Measurements from ENCODE around the gene PTPN14.
A peak's percentile ranks its signal among the peaks of the same experiment; 100 is the strongest.

PTPN14 gene

DNA sequence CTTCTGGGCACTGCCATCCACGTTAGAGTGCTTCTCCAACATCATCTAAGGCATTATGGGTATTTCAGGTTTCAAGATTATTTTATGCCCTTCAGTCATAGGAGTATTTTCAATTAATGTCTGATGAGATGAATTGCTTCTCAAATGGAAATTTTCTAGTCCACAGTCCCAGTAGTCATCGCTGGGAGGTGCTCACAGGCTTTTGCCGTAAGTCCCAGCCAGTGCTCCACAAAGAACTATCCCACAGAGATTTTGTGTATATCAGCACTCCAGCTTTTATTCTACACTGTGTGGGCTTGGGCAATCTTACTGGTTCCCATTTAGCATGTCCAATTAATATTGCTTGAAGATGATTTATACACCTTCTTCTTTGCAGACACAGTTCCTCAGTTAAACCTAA lies 209.5 kb downstream of the PTPN14 start:
- no peak for ATAC-seq
- no peak for TF ChIP-seq PPARA (CRISPR knock-in tag; IDR thresholded peaks at IDR 0.05; ENCODE audit: borderline replicate concordance)
- TF ChIP-seq, protein P1, sequence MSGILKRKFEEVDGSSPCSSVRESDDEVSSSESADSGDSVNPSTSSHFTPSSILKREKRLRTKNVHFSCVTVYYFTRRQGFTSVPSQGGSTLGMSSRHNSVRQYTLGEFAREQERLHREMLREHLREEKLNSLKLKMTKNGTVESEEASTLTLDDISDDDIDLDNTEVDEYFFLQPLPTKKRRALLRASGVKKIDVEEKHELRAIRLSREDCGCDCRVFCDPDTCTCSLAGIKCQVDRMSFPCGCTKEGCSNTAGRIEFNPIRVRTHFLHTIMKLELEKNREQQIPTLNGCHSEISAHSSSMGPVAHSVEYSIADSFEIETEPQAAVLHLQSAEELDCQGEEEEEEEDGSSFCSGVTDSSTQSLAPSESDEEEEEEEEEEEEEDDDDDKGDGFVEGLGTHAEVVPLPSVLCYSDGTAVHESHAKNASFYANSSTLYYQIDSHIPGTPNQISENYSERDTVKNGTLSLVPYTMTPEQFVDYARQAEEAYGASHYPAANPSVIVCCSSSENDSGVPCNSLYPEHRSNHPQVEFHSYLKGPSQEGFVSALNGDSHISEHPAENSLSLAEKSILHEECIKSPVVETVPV (CRISPR knock-in tag; IDR thresholded peaks at IDR 0.05): no peak
- TF ChIP-seq ZNF565 (CRISPR knock-in tag; conservative IDR thresholded peaks at IDR 0.05; ENCODE audit: low read depth): no peak
- TF ChIP-seq ZNF8 (CRISPR knock-in tag; IDR thresholded peaks at IDR 0.05): no peak
- no peak for TF ChIP-seq BACH2 (CRISPR knock-in tag; IDR thresholded peaks at IDR 0.05; ENCODE audit: borderline replicate concordance)
- no peak for TF ChIP-seq ARNTL (CRISPR knock-in tag; IDR thresholded peaks at IDR 0.05; ENCODE audit: borderline replicate concordance, low read depth)
- no peak for TF ChIP-seq OSR1 (CRISPR knock-in tag; IDR thresholded peaks at IDR 0.05)
- TF ChIP-seq ZNF70 (CRISPR knock-in tag; IDR thresholded peaks at IDR 0.05): no peak
- TF ChIP-seq SNAI2 (CRISPR knock-in tag; IDR thresholded peaks at IDR 0.05): no peak
- TF ChIP-seq ISL1 (CRISPR knock-in tag; IDR thresholded peaks at IDR 0.05): no peak
- TF ChIP-seq ZC3H10 (CRISPR knock-in tag; IDR thresholded peaks at IDR 0.05): no peak
- no peak for TF ChIP-seq ZFP3 (CRISPR knock-in tag; IDR thresholded peaks at IDR 0.05)
- no peak for TF ChIP-seq CSDC2 (CRISPR knock-in tag; IDR thresholded peaks at IDR 0.05)
- TF ChIP-seq GLIS3 (CRISPR knock-in tag; IDR thresholded peaks at IDR 0.05): no peak
- TF ChIP-seq TCF4 (CRISPR knock-in tag; IDR thresholded peaks at IDR 0.05; ENCODE audit: borderline replicate concordance): no peak

DNA sequence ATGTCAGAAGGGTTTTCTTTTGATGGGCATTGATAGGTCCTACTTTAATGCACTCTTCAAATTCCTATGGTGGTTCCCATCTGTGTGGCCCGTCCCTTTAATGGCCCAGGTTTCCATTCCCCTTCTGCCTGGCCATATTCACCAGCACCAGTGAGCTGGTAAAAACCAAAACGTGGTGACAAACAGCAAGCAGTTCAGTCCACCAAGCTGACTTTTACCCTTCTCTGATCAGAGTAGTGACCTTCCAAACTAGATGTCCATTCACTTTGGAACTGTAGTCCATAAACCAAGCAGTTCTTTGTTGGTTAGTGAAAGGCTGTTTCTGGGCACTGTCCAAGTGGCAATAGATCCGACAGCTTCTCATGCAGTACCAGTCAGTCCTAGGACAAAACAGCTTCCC lies 209.9 kb downstream of the PTPN14 start:
- ATAC-seq: no peak
- TF ChIP-seq GLIS3 (CRISPR knock-in tag; IDR thresholded peaks at IDR 0.05) (no peak), RARB (CRISPR knock-in tag; IDR thresholded peaks at IDR 0.05) (no peak), ZNF70 (CRISPR knock-in tag; IDR thresholded peaks at IDR 0.05) (no peak), PPARA (CRISPR knock-in tag; IDR thresholded peaks at IDR 0.05; ENCODE audit: borderline replicate concordance) (no peak), TOX (CRISPR knock-in tag; IDR thresholded peaks at IDR 0.05; ENCODE audit: borderline replicate concordance) (no peak), ESRRG (CRISPR knock-in tag; IDR thresholded peaks at IDR 0.05) (no peak), ZFP3 (CRISPR knock-in tag; IDR thresholded peaks at IDR 0.05) (no peak)
- TF ChIP-seq, protein P2, sequence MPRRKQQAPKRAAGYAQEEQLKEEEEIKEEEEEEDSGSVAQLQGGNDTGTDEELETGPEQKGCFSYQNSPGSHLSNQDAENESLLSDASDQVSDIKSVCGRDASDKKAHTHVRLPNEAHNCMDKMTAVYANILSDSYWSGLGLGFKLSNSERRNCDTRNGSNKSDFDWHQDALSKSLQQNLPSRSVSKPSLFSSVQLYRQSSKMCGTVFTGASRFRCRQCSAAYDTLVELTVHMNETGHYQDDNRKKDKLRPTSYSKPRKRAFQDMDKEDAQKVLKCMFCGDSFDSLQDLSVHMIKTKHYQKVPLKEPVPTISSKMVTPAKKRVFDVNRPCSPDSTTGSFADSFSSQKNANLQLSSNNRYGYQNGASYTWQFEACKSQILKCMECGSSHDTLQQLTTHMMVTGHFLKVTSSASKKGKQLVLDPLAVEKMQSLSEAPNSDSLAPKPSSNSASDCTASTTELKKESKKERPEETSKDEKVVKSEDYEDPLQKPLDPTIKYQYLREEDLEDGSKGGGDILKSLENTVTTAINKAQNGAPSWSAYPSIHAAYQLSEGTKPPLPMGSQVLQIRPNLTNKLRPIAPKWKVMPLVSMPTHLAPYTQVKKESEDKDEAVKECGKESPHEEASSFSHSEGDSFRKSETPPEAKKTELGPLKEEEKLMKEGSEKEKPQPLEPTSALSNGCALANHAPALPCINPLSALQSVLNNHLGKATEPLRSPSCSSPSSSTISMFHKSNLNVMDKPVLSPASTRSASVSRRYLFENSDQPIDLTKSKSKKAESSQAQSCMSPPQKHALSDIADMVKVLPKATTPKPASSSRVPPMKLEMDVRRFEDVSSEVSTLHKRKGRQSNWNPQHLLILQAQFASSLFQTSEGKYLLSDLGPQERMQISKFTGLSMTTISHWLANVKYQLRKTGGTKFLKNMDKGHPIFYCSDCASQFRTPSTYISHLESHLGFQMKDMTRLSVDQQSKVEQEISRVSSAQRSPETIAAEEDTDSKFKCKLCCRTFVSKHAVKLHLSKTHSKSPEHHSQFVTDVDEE (CRISPR knock-in tag; IDR thresholded peaks at IDR 0.05): no peak

DNA sequence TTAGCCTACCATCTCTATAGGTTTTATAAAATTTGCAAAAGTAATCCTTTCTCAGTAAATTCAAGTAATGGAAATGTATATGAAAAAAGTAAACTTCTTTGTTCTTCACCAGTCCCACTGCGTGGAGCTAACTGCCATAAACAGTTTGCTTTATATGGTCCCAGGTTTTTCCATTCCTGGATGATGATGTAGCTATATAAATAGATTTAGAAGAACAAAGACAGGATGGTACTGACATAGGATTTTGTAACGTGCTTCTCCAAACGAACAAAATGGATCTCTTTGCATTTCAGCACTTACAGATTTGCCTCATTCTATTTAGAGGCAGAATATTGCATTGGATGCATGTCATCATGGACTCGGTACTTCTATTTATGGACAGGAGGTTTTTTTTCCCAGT lies 213.2 kb downstream of the PTPN14 start:
- no peak for ATAC-seq
- TF ChIP-seq, protein P3, sequence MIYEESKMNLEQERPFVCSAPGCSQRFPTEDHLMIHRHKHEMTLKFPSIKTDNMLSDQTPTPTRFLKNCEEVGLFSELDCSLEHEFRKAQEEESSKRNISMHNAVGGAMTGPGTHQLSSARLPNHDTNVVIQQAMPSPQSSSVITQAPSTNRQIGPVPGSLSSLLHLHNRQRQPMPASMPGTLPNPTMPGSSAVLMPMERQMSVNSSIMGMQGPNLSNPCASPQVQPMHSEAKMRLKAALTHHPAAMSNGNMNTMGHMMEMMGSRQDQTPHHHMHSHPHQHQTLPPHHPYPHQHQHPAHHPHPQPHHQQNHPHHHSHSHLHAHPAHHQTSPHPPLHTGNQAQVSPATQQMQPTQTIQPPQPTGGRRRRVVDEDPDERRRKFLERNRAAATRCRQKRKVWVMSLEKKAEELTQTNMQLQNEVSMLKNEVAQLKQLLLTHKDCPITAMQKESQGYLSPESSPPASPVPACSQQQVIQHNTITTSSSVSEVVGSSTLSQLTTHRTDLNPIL (CRISPR knock-in tag; IDR thresholded peaks at IDR 0.05; ENCODE audit: low read depth): no peak
- TF ChIP-seq, protein P4, sequence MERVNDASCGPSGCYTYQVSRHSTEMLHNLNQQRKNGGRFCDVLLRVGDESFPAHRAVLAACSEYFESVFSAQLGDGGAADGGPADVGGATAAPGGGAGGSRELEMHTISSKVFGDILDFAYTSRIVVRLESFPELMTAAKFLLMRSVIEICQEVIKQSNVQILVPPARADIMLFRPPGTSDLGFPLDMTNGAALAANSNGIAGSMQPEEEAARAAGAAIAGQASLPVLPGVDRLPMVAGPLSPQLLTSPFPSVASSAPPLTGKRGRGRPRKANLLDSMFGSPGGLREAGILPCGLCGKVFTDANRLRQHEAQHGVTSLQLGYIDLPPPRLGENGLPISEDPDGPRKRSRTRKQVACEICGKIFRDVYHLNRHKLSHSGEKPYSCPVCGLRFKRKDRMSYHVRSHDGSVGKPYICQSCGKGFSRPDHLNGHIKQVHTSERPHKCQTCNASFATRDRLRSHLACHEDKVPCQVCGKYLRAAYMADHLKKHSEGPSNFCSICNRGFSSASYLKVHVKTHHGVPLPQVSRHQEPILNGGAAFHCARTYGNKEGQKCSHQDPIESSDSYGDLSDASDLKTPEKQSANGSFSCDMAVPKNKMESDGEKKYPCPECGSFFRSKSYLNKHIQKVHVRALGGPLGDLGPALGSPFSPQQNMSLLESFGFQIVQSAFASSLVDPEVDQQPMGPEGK (CRISPR knock-in tag; IDR thresholded peaks at IDR 0.05; ENCODE audit: borderline replicate concordance): no peak
- TF ChIP-seq OSR1 (CRISPR knock-in tag; IDR thresholded peaks at IDR 0.05) (no peak), ARNTL (CRISPR knock-in tag; IDR thresholded peaks at IDR 0.05; ENCODE audit: borderline replicate concordance, low read depth) (no peak), ZNF70 (CRISPR knock-in tag; IDR thresholded peaks at IDR 0.05) (no peak), ZFP3 (CRISPR knock-in tag; IDR thresholded peaks at IDR 0.05) (no peak), SNAI2 (CRISPR knock-in tag; IDR thresholded peaks at IDR 0.05) (no peak)

DNA sequence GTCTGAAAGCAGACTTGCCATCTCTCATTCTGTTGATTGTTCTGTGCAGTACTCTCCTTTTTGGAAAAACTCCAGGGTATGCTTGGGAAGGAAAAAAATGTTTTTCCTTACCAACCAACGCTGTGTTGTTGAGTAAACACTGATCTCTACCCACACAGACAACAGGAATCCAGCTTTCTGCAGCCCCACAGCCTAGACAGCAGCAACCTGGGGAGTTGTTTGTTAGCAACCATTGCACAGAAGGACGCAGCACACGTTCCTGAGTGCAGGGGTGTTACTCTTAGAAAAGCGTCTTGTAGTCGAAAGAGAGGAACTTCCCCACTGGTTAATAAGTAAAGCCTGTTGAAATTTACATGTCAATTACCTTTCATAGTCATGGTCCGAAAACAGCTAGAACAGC lies 213.9 kb downstream of the PTPN14 start:
- ATAC-seq: peak; percentile 58
- TF ChIP-seq PPARA (CRISPR knock-in tag; IDR thresholded peaks at IDR 0.05; ENCODE audit: borderline replicate concordance): no peak
- TF ChIP-seq, protein P5, sequence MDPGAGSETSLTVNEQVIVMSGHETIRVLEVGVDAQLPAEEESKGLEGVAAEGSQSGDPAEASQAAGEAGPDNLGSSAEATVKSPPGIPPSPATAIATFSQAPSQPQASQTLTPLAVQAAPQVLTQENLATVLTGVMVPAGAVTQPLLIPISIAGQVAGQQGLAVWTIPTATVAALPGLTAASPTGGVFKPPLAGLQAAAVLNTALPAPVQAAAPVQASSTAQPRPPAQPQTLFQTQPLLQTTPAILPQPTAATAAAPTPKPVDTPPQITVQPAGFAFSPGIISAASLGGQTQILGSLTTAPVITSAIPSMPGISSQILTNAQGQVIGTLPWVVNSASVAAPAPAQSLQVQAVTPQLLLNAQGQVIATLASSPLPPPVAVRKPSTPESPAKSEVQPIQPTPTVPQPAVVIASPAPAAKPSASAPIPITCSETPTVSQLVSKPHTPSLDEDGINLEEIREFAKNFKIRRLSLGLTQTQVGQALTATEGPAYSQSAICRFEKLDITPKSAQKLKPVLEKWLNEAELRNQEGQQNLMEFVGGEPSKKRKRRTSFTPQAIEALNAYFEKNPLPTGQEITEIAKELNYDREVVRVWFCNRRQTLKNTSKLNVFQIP (CRISPR knock-in tag; IDR thresholded peaks at IDR 0.05; ENCODE audit: borderline replicate concordance, low read depth): no peak
- TF ChIP-seq TCF4 (CRISPR knock-in tag; IDR thresholded peaks at IDR 0.05; ENCODE audit: borderline replicate concordance): no peak
- TF ChIP-seq ESRRG (CRISPR knock-in tag; IDR thresholded peaks at IDR 0.05): no peak
- TF ChIP-seq ZNF8 (CRISPR knock-in tag; IDR thresholded peaks at IDR 0.05): no peak
- TF ChIP-seq CSDC2 (CRISPR knock-in tag; IDR thresholded peaks at IDR 0.05): no peak

All from SK-N-SH treated with all-trans-retinoic acid at 6 μM for 48 hours (cell line).